ENCODE data around the gene TOMM6.
A peak's percentile ranks its signal among the peaks of the same experiment; 100 is the strongest.
"Not testable (repeated sequence)": the region's sequence is repeated elsewhere in the genome, so short reads cannot be mapped to it uniquely, and the experiment has no call there.

The TOMM6 gene

DNA sequence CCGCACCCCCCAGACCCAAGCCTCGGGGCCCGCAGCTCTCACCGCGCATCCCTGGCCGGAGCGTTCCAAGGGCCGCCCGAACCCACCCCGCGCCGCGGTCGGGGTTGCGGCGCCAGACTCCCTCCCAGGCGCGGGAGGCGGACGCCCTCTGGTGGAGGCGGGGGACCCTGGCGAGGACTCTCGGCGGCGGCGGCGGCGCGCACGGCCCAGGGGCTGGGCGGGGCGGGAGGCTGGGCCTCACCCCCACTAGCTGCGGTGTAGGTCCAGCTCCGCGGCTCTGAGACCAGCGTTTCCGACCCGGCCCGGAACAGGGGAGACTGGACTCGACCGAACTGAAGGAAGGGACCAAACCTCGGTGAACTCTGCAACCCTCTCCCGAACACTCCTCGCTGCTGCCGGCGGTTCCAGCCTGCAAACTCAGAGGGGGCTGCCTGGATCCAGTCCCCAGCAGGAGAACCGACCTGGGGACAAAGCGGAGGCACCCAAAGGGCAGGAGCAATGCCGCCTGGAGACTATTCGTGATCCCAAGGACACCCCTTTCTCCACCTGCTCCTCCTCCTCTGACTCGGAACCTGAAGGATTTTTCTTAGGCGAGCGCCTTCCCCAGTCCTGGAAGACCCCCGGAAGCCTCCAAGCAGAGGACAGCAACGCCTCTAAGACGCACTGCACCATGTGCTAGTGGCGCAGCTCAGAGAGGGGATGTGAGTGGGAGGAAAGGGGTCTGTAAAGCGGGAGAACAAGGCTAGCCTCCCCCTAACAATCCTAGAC is 859 bp upstream of the TOMM6 start:
- peak; percentile 91 for DNase-seq

DNA sequence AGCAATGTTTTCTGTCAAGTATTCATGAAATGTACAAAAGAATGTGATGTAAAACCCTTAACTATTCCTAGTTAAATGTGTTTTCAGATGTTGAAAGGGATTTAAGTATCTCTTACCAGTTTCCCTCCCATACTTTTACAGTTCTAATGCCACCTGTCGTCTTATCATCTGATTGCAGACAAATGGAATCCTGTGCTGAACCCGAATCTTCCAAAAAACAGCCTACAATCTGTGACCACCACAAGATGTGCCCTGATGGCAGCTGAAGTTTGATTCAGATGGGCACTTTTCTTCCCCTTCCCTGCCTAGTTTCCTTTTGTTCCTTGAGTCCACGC is 1.9 kb downstream of the TOMM6 start:
- DNase-seq, result no peak

DNA sequence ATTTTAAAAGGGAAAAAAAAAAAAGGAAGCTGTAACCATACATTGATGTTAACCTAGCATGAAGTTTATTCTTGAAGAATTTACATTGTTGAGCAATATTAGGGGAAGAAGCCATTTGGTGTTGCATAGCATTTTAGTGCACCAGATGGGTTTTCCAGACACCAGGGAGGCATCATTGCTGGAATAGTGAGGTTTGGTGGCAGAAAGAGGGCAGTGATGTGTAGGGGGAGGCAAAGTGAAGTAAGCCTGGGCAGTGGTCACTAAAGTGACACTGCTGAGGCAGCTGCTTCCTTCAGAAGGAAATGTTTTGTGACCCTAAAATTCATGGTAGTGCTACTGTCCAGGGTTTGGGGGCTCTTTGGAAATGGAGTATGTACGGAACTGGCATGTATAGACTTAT is 2.6 kb downstream of the TOMM6 start:
- no peak for DNase-seq

DNA sequence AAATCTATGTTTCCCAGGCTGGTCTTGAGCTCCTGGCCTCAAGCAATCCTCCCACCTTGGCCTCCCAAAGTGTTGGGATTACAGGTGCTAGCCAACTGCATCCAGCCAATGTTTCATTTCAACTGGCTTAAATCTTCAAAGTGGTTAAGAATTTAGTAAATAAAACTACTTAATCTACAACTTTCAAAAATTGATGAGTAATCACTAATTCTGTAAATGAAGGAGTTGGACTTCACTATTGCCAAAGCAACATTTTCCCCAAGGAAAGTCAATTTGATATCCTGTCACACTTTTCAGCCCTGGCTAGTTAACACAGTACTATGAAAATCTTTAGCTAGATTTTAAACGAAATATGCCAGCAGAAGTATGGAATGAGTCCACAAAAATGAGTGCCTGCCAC is 3.8 kb downstream of the TOMM6 start:
- DNase-seq, result no peak

DNA sequence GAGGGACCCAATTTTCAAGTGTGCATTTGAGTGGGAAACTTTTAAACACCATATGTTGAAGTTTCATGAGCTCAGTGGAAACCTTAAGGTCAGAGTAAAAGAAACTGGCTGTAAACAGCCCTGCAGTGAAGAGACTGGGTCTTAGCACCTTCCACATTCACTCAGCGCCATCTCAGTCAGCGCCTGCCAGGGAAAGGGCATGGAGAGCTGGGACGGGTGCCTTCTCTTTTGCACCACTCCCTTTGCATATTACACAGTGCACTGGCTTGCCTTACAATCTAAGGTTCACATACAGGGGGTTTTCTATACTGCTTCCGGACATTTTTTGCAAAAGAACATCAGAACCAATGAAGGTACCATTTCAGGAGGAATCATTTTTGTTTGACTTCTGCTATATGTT is 4.5 kb downstream of the TOMM6 start:
- DNase-seq, result no peak

DNA sequence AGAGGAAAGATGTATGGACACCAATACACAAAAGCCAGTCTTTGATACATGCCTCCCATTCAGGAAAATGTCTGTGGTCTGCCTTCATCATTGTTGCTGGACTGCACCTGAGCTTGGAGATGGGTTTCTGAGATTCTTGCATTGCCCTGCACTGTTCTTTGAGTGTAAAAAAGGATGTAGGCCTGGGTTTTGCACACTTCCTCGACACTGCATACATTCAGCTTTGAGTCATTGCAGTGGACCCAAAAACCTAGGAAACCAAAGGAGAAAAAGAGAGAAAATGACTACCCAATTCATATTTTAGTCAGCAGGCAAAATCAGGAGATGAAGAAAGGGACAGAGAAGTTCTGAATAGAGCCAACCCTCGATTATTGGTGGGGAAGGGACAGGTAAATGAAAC is 9.0 kb downstream of the TOMM6 start:
- DNase-seq, result peak; percentile 44

DNA sequence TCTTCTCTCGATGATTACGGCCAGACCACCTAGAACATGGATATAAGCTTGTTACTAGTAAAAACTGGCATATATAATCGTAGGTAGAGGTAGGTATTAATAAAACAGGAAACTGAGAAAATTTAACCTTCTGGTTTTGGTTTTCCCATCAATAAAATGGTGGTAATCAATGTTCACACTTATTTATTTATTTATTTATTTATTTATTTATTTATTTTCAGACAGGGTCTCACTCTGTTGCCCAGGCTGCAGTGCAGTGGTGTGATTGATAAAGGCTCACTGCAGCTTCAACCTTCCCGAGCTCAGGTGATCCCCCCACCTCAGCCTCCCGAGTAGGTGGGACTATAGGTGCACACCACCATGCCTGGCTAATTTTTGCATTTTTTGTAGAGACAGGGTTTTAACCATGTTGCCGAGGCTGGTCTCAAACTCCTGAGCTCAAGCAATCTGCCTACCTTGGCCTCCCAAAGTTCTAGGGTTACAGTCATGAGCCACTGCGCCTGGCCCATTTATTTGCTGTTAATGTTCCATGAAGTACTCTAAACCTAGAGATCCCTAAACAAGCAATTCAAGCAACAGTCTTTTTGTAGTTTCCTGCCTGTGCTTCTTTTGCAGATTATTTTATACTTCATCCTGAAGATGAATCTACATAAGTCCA is 11.5 kb downstream of the TOMM6 start:
- no peak for DNase-seq

DNA sequence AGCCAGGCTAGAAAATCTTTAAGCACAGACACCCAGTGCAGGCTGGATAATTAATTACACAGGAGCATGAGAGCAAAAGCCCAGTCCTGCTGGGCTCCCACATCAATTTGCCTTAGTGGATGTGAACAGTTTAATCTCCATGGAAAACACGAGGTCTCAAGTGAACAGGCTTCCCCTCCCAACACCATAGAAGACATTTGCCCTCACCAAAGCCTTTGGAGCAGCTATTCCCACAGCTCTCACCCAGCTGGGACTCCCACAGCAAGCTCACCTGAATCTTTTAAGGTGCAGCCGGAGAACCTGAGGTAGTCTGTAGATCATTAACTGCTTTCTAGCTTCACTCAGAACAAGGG is 12.0 kb downstream of the TOMM6 start:
- no peak for DNase-seq

DNA sequence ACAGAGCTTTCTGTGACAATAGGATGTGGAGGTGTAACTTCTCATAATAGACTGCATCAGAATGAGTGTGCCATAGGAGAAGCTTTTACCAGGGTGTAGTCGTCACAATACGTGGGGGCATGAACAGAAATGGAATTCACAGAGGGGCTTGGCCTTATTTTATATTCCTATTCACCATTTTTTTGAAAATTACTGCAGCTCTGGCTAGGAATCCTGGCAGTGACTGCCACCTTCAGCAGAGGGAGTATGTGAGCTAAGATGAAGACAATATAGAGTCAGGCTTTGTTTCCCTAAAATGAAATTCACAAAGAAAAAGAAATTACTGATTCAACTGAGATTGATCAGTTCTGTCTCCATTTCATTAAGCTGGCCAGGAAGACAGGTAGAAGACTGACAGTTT is 13.9 kb downstream of the TOMM6 start:
- no peak for DNase-seq

DNA sequence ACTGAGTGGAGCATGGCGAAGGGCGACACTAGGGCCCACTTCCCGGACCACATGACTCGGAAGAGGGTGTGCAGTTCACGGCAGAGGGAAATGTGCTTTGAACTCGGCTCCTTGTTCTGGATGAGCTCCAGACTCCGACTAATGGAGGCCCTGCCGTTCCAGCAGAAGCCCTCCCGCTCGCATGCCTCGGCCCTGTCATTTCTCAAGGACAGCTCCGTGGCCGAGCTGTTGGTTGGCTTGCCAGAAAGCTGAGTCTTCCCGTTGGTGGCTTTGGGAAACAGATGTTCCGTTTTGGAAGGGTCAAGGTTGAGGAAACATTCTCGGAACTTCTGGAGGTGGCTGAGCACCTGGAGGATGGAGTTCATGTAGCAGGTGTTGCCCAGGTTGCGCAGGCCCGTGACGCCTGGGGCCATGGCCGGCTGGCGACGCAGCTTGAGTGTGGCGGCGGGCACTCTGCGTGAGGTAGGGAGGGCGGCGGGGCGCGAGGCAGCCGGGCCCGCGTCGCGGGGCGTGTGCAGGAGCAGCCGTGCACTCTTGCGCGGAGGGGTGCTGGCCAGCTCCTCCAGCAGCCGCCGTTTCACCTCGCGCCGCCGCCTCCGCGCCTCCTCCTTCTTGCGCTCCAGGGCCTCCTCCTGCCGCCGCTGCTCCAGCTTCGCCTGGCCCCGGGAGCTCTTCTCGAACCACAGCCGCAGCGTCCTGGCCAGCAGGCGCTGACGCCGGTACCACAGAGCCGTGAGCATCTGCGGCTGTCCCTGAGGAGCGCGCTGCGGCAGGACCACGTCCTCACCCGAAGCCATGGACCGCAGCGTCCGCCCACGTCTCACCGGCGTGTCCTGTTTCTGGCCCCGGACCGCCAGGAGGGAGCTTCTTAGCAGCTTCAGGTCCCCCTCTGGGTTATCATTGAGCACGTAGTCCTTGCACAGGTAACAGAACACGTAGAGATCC is 18.6 kb downstream of the TOMM6 start:
- DNase-seq, result no peak

DNA sequence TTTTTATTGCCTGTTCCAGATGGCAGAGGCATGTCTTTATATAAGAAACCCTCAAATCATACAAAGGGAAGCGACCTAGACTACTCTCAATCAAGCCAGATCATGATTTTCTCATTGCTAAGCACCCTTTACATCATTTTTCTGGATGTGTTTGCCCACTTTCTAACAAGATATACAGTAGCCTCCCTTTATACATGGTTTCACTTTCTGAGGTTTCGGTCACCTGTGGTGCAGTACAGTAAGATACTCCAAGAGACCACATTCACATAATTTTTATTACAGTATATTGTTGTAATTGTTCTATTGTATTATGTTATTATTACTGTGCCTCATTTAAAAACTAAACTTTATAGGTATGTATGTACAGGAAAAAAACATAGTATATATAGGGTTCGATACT is 23.6 kb downstream of the TOMM6 start:
- no peak for DNase-seq

DNA sequence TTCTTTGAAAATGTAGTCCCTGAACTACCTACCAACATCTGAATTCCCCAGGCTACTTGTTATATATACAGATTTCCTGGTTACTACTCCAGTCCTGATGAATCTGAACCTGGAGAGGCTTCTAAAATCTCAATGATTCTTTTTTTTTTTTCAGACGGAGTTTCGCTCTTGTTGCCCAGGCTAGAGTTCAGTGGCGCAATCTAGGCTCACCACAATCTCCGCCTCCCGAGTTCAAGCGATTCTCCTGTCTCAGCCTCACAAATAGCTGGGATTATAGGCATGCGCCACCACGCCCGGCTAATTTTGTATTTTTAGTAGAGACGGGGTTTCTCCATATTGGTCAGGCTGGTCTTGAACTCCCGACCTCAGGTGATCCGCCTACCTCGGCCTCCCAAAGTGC is 24.5 kb downstream of the TOMM6 start:
- not testable (repeated sequence) for DNase-seq

DNA sequence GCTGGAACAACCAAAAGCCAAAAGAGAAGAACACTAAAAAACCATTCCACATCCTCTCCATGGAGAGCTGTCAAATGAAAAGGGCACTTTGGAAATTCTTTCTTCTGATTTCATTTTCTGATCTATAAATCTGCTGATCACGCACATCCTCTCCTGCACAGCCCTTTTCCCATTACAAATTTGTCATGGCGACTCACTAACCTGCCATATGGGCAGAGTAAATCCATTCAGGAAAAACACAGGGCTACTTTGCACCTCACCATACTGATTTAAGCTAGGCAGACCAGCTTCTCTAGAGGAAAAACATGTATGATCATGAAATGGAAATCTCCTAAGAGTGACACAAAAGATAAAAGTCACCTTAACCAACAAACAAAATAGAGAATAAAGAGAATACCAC is 26.0 kb downstream of the TOMM6 start:
- no peak for DNase-seq

DNA sequence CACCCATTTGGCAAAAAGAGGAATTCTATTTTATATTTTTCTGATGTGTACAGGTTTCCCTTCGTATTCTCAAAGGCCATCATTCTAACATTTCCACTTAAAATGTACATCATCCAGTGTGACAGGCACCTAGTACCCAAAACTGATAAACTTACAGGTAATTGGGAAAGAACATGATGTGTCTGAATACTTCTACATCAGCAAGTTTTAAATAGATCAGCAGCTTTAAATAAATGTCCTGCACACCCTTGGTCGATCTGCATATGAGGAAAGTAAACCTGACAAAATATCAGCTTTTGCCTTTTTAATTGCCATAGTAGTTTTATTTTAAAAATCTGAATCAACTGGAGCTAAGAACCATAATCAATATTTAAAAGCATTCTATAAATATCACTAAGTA is 26.5 kb downstream of the TOMM6 start:
- no peak for DNase-seq

DNA sequence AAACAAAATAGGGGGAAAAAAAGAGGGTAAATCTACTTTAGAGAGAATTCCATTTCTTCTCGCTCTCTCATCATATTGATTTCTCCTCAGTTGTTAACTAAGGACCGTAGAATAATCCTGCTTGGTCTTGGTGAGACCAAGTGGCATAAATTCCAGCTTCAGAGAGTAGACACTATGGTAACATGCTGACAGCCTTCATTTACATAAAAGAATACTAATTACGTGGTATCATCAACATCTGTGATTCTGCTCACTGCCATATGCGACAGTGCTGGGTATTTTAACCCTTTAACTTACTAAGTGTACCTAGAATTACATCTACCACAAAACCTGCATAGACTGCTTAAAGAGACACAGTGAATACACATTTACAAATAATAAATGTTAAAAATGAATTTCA is 27.1 kb downstream of the TOMM6 start:
- no peak for DNase-seq

DNA sequence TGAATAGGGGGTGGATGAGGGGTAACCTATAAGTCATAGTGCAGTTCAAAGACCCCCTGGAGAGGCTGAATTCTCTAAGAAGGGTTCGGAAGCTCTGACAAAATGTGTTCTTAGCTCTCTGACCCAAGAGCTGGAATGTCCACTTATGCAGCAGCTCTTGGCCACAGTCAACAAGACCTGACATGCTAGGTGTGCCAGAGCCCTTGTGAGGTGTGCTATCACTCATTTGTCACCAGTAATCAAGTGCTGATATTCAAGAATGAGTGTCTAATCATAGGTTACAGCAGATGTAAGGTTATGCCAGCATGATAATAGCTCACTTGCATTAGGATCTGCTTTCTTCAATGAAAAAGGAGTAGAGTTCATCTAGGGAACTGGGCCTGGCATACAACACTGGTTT is 28.1 kb downstream of the TOMM6 start:
- no peak for DNase-seq

DNA sequence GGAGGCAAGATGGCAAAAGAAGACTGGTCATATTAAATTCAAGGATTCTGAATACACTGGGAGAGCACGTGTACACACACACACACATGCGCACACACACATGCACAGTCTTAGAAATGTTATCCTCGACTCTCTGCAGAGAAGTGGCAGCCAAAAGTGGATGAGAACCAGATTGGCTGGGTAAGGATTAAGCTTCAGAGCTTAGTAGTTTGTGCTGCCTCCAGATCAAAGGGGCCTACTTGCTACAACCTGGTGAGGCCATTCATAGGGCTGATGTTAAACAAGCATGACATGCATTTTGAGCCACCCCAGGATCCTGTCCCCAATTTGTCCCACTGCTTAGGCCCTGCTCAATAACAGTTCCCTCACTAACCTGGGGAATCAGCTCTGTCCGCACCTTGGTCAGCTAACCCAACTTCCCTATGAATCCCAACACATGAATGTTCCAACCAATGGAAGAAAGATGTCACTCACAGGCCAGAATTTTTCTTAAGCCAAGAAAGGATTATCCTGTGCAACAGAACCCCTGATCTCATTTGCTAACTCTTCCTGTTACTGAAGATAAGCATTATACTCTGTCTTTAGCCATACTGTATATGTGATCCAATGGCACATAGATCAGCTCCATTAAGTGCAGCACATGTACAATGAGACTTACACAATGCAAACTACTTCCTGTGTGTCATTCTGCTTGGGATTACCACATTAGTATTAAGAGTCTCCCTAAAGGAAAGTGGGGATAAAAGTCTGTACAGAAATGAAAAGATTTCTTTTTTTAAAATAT is 31.0 kb downstream of the TOMM6 start:
- DNase-seq, result no peak

DNA sequence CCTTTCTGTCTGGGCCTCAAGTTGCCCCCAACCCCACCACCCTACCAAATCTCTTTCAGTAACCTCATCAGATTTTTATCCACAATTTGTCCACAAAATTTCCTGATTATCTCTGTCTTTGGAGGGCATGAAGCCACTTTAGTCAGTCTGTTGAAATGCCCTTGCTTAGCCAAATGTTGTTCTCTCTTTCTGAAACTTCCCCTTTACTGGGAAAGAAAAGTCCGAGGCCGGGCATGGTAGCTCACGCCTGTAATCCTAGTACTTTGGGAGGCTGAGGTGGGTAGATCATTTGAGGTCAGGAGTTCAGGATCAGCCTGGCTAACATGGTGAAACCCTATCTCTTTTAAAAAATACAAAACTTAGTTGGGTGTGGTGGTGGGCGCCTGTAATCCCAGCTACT is 33.8 kb downstream of the TOMM6 start:
- DNase-seq, result no peak

DNA sequence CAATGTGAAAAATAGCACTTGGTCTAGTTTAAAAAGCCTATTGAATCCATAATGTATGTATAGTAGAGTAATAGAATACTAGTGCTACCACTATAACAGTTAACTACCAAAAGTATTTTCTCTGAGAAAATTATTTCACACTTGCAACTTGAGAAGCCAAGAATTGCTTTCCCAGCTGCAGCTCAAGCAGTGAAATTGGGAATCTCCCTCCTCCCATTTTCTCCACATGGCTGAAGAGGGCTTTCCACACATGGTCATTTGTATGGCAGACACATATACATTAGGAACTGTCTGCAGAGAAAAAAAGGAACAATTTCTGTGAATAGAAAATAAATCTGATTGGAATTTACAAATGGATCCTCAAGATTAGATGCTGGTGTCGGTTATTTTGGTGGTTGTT is 34.5 kb downstream of the TOMM6 start:
- no peak for DNase-seq

DNA sequence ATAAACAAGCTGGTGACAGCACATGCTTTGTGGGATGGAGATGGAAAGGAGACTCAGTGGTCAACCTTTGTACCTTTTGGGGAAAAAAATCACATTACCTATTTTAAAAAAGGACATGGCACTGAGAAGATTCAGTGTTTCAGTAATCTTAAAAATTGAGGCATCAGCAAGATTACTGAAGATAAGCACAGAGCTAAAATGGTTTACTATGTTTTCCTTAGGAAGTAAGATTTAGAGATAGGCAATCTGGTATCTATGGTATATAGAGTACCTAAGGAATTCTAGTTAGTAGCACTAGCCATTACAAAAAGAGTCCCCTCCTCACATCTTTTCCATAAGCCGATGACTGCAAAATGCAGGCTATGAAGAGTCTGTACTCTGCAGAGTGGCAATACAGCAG is 35.7 kb downstream of the TOMM6 start:
- no peak for DNase-seq

DNA sequence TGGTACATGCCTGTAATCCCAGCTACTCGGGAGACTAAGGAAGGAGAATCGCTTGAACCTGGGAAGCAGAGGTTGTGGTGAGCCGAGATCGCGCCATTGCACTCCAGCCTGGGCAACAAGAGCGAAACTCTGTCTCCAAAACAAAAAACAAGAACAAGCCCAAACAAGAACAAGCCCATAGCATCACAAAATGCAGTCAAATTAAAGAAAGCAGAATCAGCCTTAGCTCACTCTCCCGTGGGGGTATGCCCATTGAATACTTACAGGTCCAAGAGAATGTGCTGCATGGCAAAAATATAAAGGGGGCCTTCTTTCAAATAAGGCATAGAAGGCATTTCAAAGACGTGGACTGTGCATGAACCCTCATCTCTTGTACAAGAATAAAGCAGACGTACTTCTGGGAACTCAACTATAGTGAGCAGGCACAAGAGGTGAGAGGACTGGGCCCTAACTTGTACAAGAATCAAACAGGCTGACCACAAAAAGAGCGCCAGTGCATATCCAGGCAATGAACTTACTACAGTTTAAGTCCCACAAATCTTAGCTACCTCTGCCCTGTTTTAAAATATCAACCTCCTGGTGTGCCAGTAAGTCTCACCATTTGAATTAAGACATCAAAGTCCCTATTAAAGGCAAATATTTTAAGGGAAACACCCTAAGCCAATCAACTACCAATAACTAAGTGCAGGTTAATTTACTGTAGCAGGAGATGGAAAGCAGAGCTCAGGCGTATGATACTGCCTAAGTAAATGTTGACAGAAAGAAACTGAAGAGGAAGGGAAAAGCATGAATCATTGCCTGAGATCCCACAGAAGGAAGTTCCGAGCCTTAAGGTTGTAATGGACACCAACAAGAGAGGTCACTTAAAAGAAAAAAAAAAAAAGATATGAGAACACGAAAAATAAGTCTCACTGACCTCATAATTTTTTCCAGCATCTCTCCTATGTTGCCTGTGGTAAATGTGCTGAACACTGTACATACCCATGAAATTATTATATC is 37.4 kb downstream of the TOMM6 start:
- no peak for DNase-seq

All from activated CD4-positive, alpha-beta T cell treated with anti-CD3 and anti-CD28 coated beads, Interleukin-10, Interleukin-2, amounts not matched to agents 100 ng/mL and 50 ng/mL, durations not matched to agents 16 hours and 8 hours (primary cell).